HepG2 (cell line): ENCODE data around the gene TTC6. TPM values are rescaled to one million over a fixed set of nuclear protein-coding genes. Genes with fewer than 3 reads are reported as not detected.
A peak's percentile ranks its signal among the peaks of the same experiment; 100 is the strongest.

ENCODE experiments used
- AHR ChIP-seq: IDR thresholded peaks from 2 replicates; pipeline ENCODE4 v1.6.1; 2018; ENCODE audit warnings: missing genetic modification reagents, missing compliant biosample characterization
- ARHGAP35 ChIP-seq: sonication (generic); formaldehyde crosslinking; IDR thresholded peaks from 2 replicates; pipeline ENCODE4 v1.9.0; 2022; ENCODE audit warnings: mild to moderate bottlenecking, inconsistent platforms, moderate library complexity, missing genetic modification reagents, borderline replicate concordance
- BHLHE40 ChIP-seq: IDR thresholded peaks from 2 replicates; pipeline ENCODE4 v1.6.1; 2011; ENCODE audit warnings: low read length, improper control_type of control experiment
- ELF4 ChIP-seq: sonication (generic); formaldehyde crosslinking; IDR thresholded peaks from 2 replicates; pipeline ENCODE4 v1.5.0; 2020; ENCODE audit warnings: missing genetic modification reagents, mild to moderate bottlenecking, moderate library complexity, borderline replicate concordance
- FOXA3 ChIP-seq: IDR thresholded peaks from 2 replicates; pipeline ENCODE4 v1.6.1; 2016; ENCODE audit warnings: missing genetic modification reagents, missing compliant biosample characterization
- MXD4 ChIP-seq: IDR thresholded peaks from 2 replicates; pipeline ENCODE4 v1.6.1; 2016; ENCODE audit warnings: mild to moderate bottlenecking, missing biosample characterization, missing genetic modification reagents
- NR2F6 ChIP-seq, 2 experiments: IDR thresholded peaks; 2 replicates each; pipeline ENCODE4 v1.6.1; 2016; ENCODE audit warnings: antibody characterized with exemption in 1 of 2, mild to moderate bottlenecking in 1 of 2
- PHF5A ChIP-seq: IDR thresholded peaks from one replicate; pipeline ENCODE4 v1.6.1; 2018; ENCODE audit warnings: low read depth, missing genetic modification reagents; ENCODE audit not compliant: unreplicated experiment
- PRPF4 ChIP-seq: fragments of 200-400 bp; formaldehyde crosslinking; IDR thresholded peaks from 2 replicates; pipeline ENCODE4 v1.6.1; 2016; ENCODE audit warnings: low read length, low read depth; ENCODE audit not compliant: poor library complexity, severe bottlenecking
- RBM22 ChIP-seq: fragments of 200-400 bp; formaldehyde crosslinking; optimal IDR thresholded peaks from 2 replicates; pipeline ENCODE3; 2017; ENCODE audit warnings: mild to moderate bottlenecking, low read length, moderate library complexity
- SP2 ChIP-seq: sonication (generic); formaldehyde crosslinking; IDR thresholded peaks from 2 replicates; pipeline ENCODE4 v1.5.1; 2020; ENCODE audit warnings: mild to moderate bottlenecking, missing genetic modification reagents
- WIZ ChIP-seq: sonication (generic); formaldehyde crosslinking; IDR thresholded peaks from 2 replicates; pipeline ENCODE4 v1.5.1; 2020; ENCODE audit warnings: mild to moderate bottlenecking, missing genetic modification reagents
- ZFAT ChIP-seq: sonication (generic); formaldehyde crosslinking; conservative IDR thresholded peaks from 2 replicates; pipeline ENCODE4 v1.8.1; 2023; ENCODE audit warnings: missing genetic modification reagents, inconsistent platforms
- ZNF34 ChIP-seq: sonication (generic); formaldehyde crosslinking; IDR thresholded peaks from 2 replicates; pipeline ENCODE4 v1.4.0; 2020; ENCODE audit warnings: mild to moderate bottlenecking, missing genetic modification reagents, borderline replicate concordance
- ZNF446 ChIP-seq: sonication (generic); formaldehyde crosslinking; IDR thresholded peaks from 2 replicates; pipeline ENCODE4 v1.5.0; 2020; ENCODE audit warnings: mild to moderate bottlenecking, missing genetic modification reagents
- ZNF75D ChIP-seq: sonication (generic); formaldehyde crosslinking; IDR thresholded peaks from 2 replicates; pipeline ENCODE4 v1.8.1; 2023; ENCODE audit warnings: missing genetic modification reagents, mild to moderate bottlenecking, borderline replicate concordance
- ZNF772 ChIP-seq: sonication (generic); formaldehyde crosslinking; IDR thresholded peaks from 2 replicates; pipeline ENCODE4 v1.5.0; 2020; ENCODE audit warnings: mild to moderate bottlenecking, missing genetic modification reagents
- ZNF878 ChIP-seq: sonication (generic); formaldehyde crosslinking; IDR thresholded peaks from 2 replicates; pipeline ENCODE4 v1.8.1; 2023; ENCODE audit warnings: mild to moderate bottlenecking, missing genetic modification reagents, moderate library complexity
- polyA plus RNA-seq, 8 experiments: library from polyadenylated mRNA; depleted of rRNA in 3 of 8; stranded (reverse) in 7 of 8; unstranded in 1 of 8; fragments of >200 nt; fragmentation: Illumina TruSeq in 4 of 8; extraction: Trizol in 4 of 8; gene quantifications; 2 replicates each; pipeline versions ENCODE4 v1.2.1 to v1.2.3, GENCODE V29; 2011 to 2016; ENCODE audit warnings: low read depth in 4 of 8, missing spikeins in 1 of 8, mixed read lengths in 1 of 8; ENCODE audit not compliant: insufficient read depth in 1 of 8
- total RNA-seq, 5 experiments: library from RNA; depleted of rRNA; stranded (reverse); fragments of >200 nt; fragmentation: Illumina TruSeq; extraction: Trizol; gene quantifications; 2 replicates each; pipeline ENCODE4 v1.2.3, GENCODE V29; 2016; ENCODE audit warnings: low read depth in 1 of 5
- TF ChIP-seq, protein P1 (sequence below): IDR thresholded peaks from 2 replicates; pipeline ENCODE4 v1.6.1; 2016
- TF ChIP-seq, protein P2 (sequence below): sonication (generic); formaldehyde crosslinking; IDR thresholded peaks from 2 replicates; pipeline ENCODE4 v1.4.0; 2020; ENCODE audit warnings: missing genetic modification reagents, mild to moderate bottlenecking, borderline replicate concordance
- TF ChIP-seq, protein P3 (sequence below): sonication (generic); formaldehyde crosslinking; IDR thresholded peaks from 2 replicates; pipeline ENCODE4 v1.4.0; 2020; ENCODE audit warnings: mild to moderate bottlenecking, missing genetic modification reagents
- TF ChIP-seq, protein P4 (sequence below): sonication (generic); formaldehyde crosslinking; IDR thresholded peaks from 2 replicates; pipeline ENCODE4 v1.5.1; 2020; ENCODE audit warnings: mild to moderate bottlenecking, missing genetic modification reagents
- TF ChIP-seq, protein P5 (sequence below): sonication (generic); formaldehyde crosslinking; IDR thresholded peaks from 2 replicates; pipeline ENCODE4 v1.4.0; 2020; ENCODE audit warnings: mild to moderate bottlenecking, missing genetic modification reagents

The TTC6 gene
- total and polyA plus RNA-seq, 2 of the 13 experiments (the other 11 are each of a cell fraction or from before 2014, with no cell fraction given): 9.3 to 27.4 TPM

DNA sequence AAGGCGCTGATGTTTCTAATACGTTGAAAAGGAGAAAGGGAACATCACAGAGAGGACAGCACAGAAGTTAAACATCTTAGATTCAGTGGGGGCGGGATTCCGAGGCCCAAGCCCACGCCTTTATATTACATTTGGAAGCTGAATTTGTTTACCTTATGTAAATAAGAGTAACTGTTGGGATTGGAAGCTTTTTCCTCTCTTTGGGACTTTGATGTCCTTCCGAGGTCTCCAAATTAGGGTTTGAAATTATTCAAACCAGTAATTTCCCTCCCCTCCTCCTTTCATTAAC lies 6.8 kb upstream of the TTC6 start (continued):
- no peak for TF ChIP-seq PRPF4
- no peak for TF ChIP-seq BHLHE40
- TF ChIP-seq ELF4 (CRISPR knock-in tag): peak; percentile 94; the same call in 1 of the 2 replicates
- TF ChIP-seq, protein P1, sequence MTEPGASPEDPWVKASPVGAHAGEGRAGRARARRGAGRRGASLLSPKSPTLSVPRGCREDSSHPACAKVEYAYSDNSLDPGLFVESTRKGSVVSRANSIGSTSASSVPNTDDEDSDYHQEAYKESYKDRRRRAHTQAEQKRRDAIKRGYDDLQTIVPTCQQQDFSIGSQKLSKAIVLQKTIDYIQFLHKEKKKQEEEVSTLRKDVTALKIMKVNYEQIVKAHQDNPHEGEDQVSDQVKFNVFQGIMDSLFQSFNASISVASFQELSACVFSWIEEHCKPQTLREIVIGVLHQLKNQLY (CRISPR knock-in tag): no peak; the same call in 1 of the 2 replicates
- TF ChIP-seq FOXA3: peak; percentile 73
- TF ChIP-seq, protein P2, sequence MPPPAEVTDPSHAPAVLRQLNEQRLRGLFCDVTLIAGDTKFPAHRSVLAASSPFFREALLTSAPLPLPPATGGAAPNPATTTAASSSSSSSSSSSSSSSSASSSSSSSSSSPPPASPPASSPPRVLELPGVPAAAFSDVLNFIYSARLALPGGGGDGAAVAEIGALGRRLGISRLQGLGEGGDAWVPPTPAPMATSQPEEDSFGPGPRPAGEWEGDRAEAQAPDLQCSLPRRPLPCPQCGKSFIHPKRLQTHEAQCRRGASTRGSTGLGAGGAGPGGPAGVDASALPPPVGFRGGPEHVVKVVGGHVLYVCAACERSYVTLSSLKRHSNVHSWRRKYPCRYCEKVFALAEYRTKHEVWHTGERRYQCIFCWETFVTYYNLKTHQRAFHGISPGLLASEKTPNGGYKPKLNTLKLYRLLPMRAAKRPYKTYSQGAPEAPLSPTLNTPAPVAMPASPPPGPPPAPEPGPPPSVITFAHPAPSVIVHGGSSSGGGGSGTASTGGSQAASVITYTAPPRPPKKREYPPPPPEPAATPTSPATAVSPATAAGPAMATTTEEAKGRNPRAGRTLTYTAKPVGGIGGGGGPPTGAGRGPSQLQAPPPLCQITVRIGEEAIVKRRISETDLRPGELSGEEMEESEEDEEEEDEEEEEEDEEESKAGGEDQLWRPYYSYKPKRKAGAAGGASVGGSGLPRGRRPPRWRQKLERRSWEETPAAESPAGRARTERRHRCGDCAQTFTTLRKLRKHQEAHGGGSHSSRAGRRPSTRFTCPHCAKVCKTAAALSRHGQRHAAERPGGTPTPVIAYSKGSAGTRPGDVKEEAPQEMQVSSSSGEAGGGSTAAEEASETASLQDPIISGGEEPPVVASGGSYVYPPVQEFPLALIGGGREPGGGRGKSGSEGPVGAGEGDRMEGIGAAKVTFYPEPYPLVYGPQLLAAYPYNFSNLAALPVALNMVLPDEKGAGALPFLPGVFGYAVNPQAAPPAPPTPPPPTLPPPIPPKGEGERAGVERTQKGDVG: peak; percentile 55; the same call in 1 of the 2 replicates
- TF ChIP-seq MXD4: no peak
- TF ChIP-seq, protein P3, sequence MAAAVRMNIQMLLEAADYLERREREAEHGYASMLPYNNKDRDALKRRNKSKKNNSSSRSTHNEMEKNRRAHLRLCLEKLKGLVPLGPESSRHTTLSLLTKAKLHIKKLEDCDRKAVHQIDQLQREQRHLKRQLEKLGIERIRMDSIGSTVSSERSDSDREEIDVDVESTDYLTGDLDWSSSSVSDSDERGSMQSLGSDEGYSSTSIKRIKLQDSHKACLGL (CRISPR knock-in tag): no peak
- TF ChIP-seq ZNF772 (CRISPR knock-in tag): peak; percentile 18; the same call in 1 of the 2 replicates
- TF ChIP-seq, protein P4, sequence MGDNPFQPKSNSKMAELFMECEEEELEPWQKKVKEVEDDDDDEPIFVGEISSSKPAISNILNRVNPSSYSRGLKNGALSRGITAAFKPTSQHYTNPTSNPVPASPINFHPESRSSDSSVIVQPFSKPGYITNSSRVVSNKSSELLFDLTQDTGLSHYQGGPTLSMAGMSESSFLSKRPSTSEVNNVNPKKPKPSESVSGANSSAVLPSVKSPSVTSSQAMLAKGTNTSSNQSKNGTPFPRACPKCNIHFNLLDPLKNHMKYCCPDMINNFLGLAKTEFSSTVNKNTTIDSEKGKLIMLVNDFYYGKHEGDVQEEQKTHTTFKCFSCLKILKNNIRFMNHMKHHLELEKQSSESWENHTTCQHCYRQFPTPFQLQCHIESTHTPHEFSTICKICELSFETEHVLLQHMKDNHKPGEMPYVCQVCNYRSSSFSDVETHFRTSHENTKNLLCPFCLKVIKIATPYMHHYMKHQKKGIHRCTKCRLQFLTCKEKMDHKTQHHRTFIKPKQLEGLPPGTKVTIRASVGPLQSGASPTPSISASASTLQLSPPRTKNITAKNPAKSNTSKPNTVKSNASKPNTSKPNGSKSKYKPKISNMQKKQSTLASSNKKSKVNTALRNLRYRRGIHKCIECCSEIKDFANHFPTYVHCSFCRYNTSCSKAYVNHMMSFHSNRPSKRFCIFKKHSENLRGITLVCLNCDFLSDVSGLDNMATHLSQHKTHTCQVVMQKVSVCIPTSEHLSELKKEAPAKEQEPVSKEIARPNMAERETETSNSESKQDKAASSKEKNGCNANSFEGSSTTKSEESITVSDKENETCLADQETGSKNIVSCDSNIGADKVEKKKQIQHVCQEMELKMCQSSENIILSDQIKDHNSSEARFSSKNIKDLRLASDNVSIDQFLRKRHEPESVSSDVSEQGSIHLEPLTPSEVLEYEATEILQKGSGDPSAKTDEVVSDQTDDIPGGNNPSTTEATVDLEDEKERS (CRISPR knock-in tag): 0 out of 2 replicates have a peak, but pooled peaks have one; percentile 14
- no peak for TF ChIP-seq ARHGAP35 (CRISPR knock-in tag)
- TF ChIP-seq SP2: no peak
- 0 out of 2 replicates have a peak, but pooled peaks have one; percentile 10 for TF ChIP-seq ZNF75D (CRISPR knock-in tag)
- TF ChIP-seq ZNF446 (CRISPR knock-in tag): no peak
- peak; percentile 80 for TF ChIP-seq RBM22
- no peak; the same call in 1 of the 2 replicates for TF ChIP-seq WIZ
- peak; percentile 72; the same call in 1 of the 2 replicates for TF ChIP-seq ZNF34 (CRISPR knock-in tag)
- TF ChIP-seq AHR (CRISPR knock-in tag): no peak
- 0 out of 2 replicates have a peak, but pooled peaks have one; percentile 10 for TF ChIP-seq NR2F6 (IDR thresholded peaks at IDR 0.05)
- no peak for TF ChIP-seq NR2F6 (CRISPR knock-in tag; IDR thresholded peaks at IDR 0.05)
- TF ChIP-seq ZFAT: no peak
- TF ChIP-seq ZNF878 (CRISPR knock-in tag): peak; percentile 9; the same call in 1 of the 2 replicates
- TF ChIP-seq PHF5A (CRISPR knock-in tag): peak; percentile 1
- TF ChIP-seq, protein P5, sequence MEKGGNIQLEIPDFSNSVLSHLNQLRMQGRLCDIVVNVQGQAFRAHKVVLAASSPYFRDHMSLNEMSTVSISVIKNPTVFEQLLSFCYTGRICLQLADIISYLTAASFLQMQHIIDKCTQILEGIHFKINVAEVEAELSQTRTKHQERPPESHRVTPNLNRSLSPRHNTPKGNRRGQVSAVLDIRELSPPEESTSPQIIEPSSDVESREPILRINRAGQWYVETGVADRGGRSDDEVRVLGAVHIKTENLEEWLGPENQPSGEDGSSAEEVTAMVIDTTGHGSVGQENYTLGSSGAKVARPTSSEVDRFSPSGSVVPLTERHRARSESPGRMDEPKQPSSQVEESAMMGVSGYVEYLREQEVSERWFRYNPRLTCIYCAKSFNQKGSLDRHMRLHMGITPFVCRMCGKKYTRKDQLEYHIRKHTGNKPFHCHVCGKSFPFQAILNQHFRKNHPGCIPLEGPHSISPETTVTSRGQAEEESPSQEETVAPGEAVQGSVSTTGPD: no peak
